ENCODE results near the gene FAP. TPM values are rescaled to one million over a fixed set of nuclear protein-coding genes. Genes with fewer than 3 reads are reported as not detected.

Gene FAP
- total and polyA plus RNA-seq, 2 donors (not counting 3 experiments of a cell fraction or from before 2014, with no cell fraction given), result 1.1 TPM; not detected in 1

- FAIRE-seq (no peak), DNase-seq (ENCODE audit: low read depth, low spot score) (no peak)
- no peak overlapping the region for H3K4me3 ChIP-seq (replicated peaks in 1 of 3; ENCODE audit: insufficient read depth in 1 of 3, low read depth in 1 of 3, low read length in 3 of 3)
- no peaks in the 10 kb centered on the region for H3K4me1 ChIP-seq (ENCODE audit: control insufficient read depth, extremely low read depth, insufficient read depth, low read length)
- no peak overlapping the region for H3K4me2 ChIP-seq (ENCODE audit: insufficient read depth, low read length)
- POLR2A ChIA-PET, result no interaction called here
- H2AFZ ChIP-seq (ENCODE audit: low read depth, low read length), result no peak overlapping the region
- H3K9me3 ChIP-seq (replicated peaks; ENCODE audit: control insufficient read depth, insufficient read depth, low read length), result no peaks in the 10 kb centered on the region
- H3K27me3 ChIP-seq (ENCODE audit: control insufficient read depth in 2 of 2, insufficient read depth in 2 of 2, low read length in 2 of 2), result no peaks in the 10 kb centered on the region
- CTCF ChIA-PET, result interaction anchor here (1.6 to 3.5 kb wide), 3 partner anchors 9 to 86 kb away, joined by 10 to 17 read pairs (median 11); no protein-coding TSS in a partner anchor
- no peaks in the 10 kb centered on the region for H3K79me2 ChIP-seq (ENCODE audit: control insufficient read depth, insufficient read depth, low read length)
- no peaks in the 10 kb centered on the region for H4K20me1 ChIP-seq (replicated peaks; ENCODE audit: control insufficient read depth, extremely low read depth, insufficient read depth, low read length)
- TF ChIP-seq MYC (IDR thresholded peaks at IDR 0.05; ENCODE audit: low read depth, low read length) (no peak), POLR2AphosphoS5 (IDR thresholded peaks at IDR 0.05; ENCODE audit: insufficient read depth, low read depth, low read length) (no peak), EZH2 (IDR thresholded peaks at IDR 0.05; ENCODE audit: borderline replicate concordance, low read depth, low read length, severe bottlenecking) (no peak)
- no peaks in the 10 kb centered on the region for H3K36me3 ChIP-seq (ENCODE audit: control insufficient read depth in 2 of 2, extremely low read depth in 1 of 2, insufficient read depth in 2 of 2, low read length in 2 of 2)
- BruUV-seq (replicated peaks), result no TSS peak
- intact Hi-C loops (cut with micrococcal nuclease), result no loop called here
- H3K9ac ChIP-seq (replicated peaks; ENCODE audit: extremely low read depth, insufficient read depth, low read length), result no peak overlapping the region
- dilution Hi-C loops (cut with MboI; ENCODE audit: extremely low pct_ligation_motif_present, low sequenced_read_pairs), result no loop called here
- H3K27ac ChIP-seq (ENCODE audit: insufficient read depth, low read depth, low read length), result no peak overlapping the region
- H3K9me1 ChIP-seq (replicated peaks; ENCODE audit: control insufficient read depth, extremely low read depth, insufficient read depth, low read length), result no peaks in the 10 kb centered on the region
Measured at GRCh38 chr2:162211732-162212131, 31.5 kb downstream of the FAP start.

GRCh38 chr2:162210385-162210784 is 32.9 kb downstream of the FAP start:
- no peak for DNase-seq (ENCODE audit: low read depth, low spot score)
- no peak overlapping the region for H2AFZ ChIP-seq (ENCODE audit: low read depth, low read length)
- ChIA-PET CTCF (interaction anchor here (1.9 to 3.5 kb wide), 2 partner anchors 11 to 88 kb away, joined by 10 to 17 read pairs; no protein-coding TSS in a partner anchor), POLR2A (no interaction called here)
- H3K27me3 ChIP-seq (ENCODE audit: control insufficient read depth in 2 of 2, insufficient read depth in 2 of 2, low read length in 2 of 2), result no peaks in the 10 kb centered on the region
- no peak overlapping the region for H3K27ac ChIP-seq (ENCODE audit: insufficient read depth, low read depth, low read length)
- no peaks in the 10 kb centered on the region for H3K36me3 ChIP-seq (ENCODE audit: control insufficient read depth in 2 of 2, extremely low read depth in 1 of 2, insufficient read depth in 2 of 2, low read length in 2 of 2)
- H4K20me1 ChIP-seq (replicated peaks; ENCODE audit: control insufficient read depth, extremely low read depth, insufficient read depth, low read length), result no peaks in the 10 kb centered on the region
- BruUV-seq (replicated peaks), result no TSS peak
- H3K9me3 ChIP-seq (replicated peaks; ENCODE audit: control insufficient read depth, insufficient read depth, low read length), result no peaks in the 10 kb centered on the region
- dilution Hi-C loops (cut with MboI; ENCODE audit: extremely low pct_ligation_motif_present, low sequenced_read_pairs) (no loop called here), intact Hi-C loops (cut with micrococcal nuclease) (no loop called here)
- no peaks in the 10 kb centered on the region for H3K79me2 ChIP-seq (ENCODE audit: control insufficient read depth, insufficient read depth, low read length)
- no peak overlapping the region for H3K4me3 ChIP-seq (replicated peaks in 1 of 3; ENCODE audit: insufficient read depth in 1 of 3, low read depth in 1 of 3, low read length in 3 of 3)
- FAIRE-seq, result no peak
- no peak overlapping the region for H3K9ac ChIP-seq (replicated peaks; ENCODE audit: extremely low read depth, insufficient read depth, low read length)
- H3K4me2 ChIP-seq (ENCODE audit: insufficient read depth, low read length), result no peak overlapping the region
- H3K9me1 ChIP-seq (replicated peaks; ENCODE audit: control insufficient read depth, extremely low read depth, insufficient read depth, low read length), result no peaks in the 10 kb centered on the region
- H3K4me1 ChIP-seq (ENCODE audit: control insufficient read depth, extremely low read depth, insufficient read depth, low read length), result no peaks in the 10 kb centered on the region
- TF ChIP-seq JUN (IDR thresholded peaks at IDR 0.05; ENCODE audit: borderline replicate concordance, insufficient read depth, insufficient read length, low read depth) (no peak), POLR2AphosphoS5 (IDR thresholded peaks at IDR 0.05; ENCODE audit: insufficient read depth, low read depth, low read length) (no peak), POLR2A (IDR thresholded peaks at IDR 0.05; ENCODE audit: low read depth, low read length) (no peak), MYC (IDR thresholded peaks at IDR 0.05; ENCODE audit: low read depth, low read length) (no peak)
